ENCODE results near the gene FAM227B.

DNA sequence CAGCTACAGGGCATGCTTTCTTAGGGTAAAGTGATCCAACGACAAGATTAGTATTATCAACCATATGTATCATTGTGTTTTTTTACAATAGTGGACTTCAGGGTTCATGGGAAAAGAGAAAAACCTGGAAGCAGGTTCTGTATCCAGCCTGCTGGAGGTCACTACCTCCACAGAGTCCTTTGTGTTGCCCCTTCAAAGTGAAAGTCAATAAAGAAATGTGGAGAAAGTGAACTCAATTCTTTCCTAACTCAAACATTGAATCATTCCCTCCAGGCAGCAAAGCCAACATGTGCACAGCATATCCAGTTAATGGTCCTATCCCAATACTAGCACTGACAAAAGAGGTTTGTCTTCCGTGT, 152.2 kb downstream of the FAM227B start:
- TF ChIP-seq EP300 (IDR thresholded peaks at IDR 0.05; ENCODE audit: borderline replicate concordance) (no peak), CREB1 (IDR thresholded peaks at IDR 0.05; ENCODE audit: low read depth) (no peak), ZBTB7A (IDR thresholded peaks at IDR 0.05; ENCODE audit: low read depth) (no peak)
